NCI-H2196 (cell line): ENCODE results near the gene ABCA10.
"Not testable (repeated sequence)": the region's sequence is repeated elsewhere in the genome, so short reads cannot be mapped to it uniquely, and the experiment has no call there.

Experiments used
- DNase-seq: peaks from one replicate; lab custom pipeline; 2025; ENCODE audit not compliant: unreplicated experiment; lab: John Stamatoyannopoulos, UW

Gene ABCA10, protein sequence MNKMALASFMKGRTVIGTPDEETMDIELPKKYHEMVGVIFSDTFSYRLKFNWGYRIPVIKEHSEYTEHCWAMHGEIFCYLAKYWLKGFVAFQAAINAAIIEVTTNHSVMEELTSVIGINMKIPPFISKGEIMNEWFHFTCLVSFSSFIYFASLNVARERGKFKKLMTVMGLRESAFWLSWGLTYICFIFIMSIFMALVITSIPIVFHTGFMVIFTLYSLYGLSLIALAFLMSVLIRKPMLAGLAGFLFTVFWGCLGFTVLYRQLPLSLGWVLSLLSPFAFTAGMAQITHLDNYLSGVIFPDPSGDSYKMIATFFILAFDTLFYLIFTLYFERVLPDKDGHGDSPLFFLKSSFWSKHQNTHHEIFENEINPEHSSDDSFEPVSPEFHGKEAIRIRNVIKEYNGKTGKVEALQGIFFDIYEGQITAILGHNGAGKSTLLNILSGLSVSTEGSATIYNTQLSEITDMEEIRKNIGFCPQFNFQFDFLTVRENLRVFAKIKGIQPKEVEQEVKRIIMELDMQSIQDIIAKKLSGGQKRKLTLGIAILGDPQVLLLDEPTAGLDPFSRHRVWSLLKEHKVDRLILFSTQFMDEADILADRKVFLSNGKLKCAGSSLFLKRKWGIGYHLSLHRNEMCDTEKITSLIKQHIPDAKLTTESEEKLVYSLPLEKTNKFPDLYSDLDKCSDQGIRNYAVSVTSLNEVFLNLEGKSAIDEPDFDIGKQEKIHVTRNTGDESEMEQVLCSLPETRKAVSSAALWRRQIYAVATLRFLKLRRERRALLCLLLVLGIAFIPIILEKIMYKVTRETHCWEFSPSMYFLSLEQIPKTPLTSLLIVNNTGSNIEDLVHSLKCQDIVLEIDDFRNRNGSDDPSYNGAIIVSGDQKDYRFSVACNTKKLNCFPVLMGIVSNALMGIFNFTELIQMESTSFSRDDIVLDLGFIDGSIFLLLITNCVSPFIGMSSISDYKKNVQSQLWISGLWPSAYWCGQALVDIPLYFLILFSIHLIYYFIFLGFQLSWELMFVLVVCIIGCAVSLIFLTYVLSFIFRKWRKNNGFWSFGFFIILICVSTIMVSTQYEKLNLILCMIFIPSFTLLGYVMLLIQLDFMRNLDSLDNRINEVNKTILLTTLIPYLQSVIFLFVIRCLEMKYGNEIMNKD (N-terminal part only)

DNA sequence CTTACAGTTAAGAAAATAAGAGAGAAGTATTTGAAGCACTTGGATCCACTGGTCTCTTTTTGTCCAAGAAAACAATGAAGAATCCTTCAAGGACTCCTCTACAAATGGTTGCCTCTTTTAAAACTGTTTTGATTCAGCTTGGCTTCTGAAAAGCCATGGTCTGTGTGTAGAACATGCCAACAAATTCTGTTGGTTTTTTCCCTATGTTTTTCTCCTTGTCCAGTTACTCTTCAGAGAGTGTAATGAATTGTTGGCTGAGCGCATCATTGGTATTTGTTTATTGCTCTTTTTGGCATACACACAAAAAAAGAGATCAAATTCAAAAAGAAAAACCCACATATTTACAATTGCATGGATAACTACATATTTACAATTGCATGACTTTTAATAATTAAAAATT, at the start of gene ABCA10:
TSS of gene ABCA10 (minus strand) at position 249 of the 400 bp plus-strand sequence. CDS start 3,466 bp downstream, outside the sequence.
- DNase-seq: no peak

DNA sequence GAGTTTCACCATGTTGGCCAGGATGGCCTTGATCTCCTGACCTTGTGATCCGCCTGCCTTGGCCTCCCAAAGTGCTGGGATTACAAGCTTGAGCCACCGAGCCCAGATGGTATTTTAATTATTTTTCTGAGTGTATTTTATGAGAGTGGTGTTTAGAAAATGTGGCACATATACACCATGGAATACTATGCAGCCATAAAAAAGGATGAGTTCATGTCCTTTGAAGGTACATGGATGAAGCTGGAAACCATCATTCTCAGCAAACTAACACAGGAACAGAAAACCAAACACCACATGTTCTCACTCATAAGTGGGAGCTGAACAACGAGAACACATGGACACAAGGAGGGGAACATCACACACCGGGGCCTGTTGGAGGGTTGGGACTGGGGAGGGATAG, 47.7 kb upstream of the ABCA10 start:
- DNase-seq: not testable (repeated sequence)

GRCh38 chr17:69275751-69276150, 47.1 kb upstream of the ABCA10 start:
- DNase-seq: no peak

- no peak for DNase-seq
Observed at GRCh38 chr17:69271023-69271422, 42.4 kb upstream of the ABCA10 start.

- DNase-seq: no peak
Observed at GRCh38 chr17:69269131-69269998, 40.7 kb upstream of the ABCA10 start.

DNA sequence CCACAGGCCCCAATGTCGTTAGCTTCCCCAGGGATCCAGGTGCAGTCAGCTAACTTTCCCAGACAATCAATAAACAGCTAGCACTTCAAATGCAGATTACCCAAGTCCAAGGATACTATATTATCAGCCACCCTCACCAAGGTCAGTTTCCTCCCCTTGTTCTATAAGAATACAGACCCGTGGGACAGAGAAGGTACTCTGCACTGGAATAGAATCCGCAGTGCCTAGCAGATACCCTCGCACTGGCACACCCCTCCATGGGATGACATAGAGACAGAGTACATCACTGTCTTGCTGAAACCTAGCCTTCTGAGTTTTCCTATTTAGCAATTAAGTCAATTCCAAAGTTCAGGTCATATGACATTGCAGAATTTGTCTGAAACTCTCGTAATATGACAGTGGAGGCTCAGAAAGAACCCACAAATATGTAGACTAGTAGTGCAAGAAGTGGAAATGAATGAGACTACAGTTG, 40.0 kb upstream of the ABCA10 start:
- DNase-seq: no peak

DNA sequence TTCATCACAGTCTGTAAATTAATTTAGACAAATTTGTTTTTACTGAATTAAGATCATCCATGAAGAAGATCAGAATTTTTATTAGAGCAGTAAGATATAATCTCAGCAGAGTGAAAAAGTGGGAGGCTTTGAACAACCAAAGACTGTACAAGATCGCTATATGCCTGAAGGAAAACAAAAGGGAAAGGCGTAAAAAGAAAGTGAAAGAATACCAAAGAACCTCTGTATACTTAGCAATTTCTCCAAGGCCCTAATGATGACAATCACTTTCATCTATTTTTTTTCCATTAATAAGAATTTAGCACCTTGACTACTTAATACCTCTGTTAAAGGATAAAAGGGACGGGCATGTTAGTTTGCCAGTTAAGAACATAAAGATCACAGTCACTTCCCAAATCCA, 38.6 kb upstream of the ABCA10 start:
- DNase-seq: no peak

GRCh38 chr17:69265873-69266272, 37.2 kb upstream of the ABCA10 start:
- DNase-seq: no peak

GRCh38 chr17:69254187-69254586, 25.6 kb upstream of the ABCA10 start:
- DNase-seq: no peak

- DNase-seq: no peak
Observed at GRCh38 chr17:69250641-69251040, 22.0 kb upstream of the ABCA10 start.

DNA sequence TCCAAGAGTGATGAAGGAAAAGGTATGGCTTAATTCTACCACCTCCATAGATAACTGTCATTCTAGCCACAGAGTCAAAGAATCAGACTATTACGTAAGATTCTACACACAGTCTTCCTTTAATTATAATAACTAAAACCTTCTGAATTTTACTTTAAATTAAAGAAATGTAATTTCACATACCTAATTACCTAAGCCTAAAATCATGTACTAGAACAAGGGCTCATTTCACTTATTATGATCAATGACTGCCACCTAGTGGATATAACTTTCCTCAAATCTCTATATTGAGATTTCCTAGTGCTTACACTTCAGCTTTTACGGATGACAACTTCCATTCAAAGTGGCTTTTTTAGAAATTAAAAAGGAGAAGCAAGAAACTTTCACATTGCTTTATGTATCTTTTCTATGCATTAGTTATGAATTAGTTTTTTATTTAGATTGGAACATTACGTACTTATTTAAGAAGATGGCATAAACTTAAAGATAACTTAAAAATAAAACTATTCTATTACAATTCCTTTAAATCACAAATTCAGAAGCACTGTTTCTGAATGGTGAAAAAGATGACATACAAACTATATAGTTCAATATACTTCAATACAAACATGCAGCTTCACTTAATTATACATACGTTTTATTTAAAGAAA, 18.2 kb upstream of the ABCA10 start:
- DNase-seq: peak; percentile 69

DNA sequence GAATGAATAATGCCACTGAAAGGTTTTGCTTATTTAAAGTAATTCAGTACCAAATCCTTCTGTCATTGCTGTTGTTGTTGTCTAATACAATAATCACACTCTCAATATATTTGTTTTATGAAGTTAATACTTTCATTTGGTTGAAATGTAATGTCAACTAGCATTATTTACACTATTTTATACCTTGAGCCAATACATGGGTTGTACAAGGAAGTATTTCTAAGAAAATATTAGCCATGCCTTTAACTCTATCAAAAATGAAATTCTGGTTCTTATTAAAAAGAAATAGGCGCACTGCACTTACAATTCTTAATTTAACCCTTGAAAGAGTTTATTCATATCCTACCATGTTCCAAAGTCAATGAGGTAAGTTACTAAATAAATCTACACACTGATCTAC, 17.6 kb upstream of the ABCA10 start:
- DNase-seq: no peak

DNA sequence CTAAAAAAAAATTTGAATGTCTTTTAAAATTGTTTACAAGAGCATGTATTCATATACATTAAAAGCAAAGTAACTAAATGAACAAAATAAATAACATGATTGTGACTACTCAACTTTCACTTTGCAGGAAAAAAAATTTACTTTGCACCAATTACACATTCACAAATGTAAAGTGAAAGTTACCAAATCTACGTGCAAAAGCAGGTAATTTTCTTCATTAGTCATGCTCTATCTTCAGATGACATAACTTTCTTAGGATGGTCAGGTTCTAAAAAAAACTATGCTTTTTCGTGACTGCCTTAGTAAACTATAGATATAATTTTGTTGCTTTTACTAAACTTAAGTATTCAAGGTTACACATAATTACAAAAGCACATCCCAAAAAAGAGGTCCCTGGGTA, 17.0 kb upstream of the ABCA10 start:
- no peak for DNase-seq

DNA sequence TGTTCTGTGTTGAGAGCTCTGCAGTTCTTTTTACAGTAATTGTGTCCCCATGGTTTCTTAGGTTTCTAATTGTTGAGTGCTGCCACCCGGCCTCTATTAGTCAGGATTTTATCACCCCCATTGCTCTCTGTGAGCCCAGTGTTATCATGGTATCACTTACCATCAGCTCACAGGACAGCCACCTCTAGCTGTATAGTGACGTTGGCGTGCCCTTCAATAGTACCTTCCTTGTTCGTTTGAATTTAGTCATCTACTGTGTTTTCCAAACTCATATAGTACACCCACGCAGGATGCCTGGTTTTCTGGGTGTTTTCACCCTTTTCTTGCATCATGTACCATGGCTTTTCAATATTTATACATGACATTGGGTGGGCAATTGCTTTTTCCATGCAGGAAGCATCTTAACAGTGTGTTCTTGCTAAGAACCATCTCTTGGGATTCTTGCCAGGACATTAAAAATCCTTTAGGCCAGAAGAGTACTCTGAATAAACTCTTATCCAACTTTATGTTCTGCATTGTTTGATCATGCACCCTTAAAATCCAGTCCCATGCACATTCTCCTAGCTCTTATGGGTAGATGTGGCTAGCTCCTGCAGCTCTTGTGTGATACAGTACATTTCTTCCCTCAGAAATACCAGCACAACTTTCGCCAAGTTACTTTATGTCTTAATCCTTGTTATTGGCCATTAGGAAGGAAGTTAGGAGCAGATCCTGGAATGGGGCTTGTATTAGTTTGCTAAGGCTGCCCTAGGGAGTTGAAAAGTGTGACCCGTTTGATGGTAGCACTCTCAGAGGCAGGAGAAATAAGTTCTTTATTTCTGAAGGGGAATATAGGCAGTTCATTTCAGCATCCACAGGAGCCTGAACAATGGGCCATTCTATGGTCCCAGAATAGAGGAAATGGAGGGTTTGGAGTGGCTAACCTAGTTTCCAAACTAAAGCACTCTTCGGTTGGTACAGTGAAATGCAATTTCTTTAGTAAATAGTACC, 11.3 kb upstream of the ABCA10 start:
- DNase-seq: no peak

- no peak for DNase-seq
Observed at GRCh38 chr17:69236946-69237345, 8.3 kb upstream of the ABCA10 start.

- DNase-seq: no peak
Observed at GRCh38 chr17:69236464-69236863, 7.8 kb upstream of the ABCA10 start.

GRCh38 chr17:69235338-69236058, 6.9 kb upstream of the ABCA10 start:
- peak; percentile 84 for DNase-seq

DNA sequence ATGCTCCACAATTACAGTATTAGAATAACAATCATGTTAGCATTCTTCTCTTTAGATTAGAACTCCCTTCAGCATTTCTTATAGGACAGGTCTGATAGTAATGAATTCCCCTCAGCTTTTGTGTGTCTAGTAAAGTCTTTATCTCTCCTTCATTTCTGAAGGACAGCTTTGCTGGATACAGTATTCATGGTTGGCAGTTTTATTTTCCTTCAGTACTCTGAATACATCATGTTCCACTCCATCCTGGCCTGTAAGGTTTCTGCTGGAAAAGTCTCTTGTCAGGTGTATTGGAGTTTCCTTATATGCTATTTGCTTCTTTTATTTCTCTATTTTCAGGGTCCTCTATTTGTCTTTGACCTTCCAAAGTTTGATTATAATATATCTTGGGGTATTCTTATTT, 4.0 kb upstream of the ABCA10 start:
- DNase-seq: no peak
